C4-2B (cell line): ENCODE results near the gene SAMM50.

ENCODE experiments used
- CTCF ChIP-seq: fragments of 450-650 bp; conservative IDR thresholded peaks from 2 replicates; pipeline ENCODE4 v1.5.1; 2017; ENCODE audit warnings: mild to moderate bottlenecking
- ZFX ChIP-seq: fragments of 450-650 bp; IDR thresholded peaks from 2 replicates; pipeline ENCODE4 v1.6.1; 2017

DNA sequence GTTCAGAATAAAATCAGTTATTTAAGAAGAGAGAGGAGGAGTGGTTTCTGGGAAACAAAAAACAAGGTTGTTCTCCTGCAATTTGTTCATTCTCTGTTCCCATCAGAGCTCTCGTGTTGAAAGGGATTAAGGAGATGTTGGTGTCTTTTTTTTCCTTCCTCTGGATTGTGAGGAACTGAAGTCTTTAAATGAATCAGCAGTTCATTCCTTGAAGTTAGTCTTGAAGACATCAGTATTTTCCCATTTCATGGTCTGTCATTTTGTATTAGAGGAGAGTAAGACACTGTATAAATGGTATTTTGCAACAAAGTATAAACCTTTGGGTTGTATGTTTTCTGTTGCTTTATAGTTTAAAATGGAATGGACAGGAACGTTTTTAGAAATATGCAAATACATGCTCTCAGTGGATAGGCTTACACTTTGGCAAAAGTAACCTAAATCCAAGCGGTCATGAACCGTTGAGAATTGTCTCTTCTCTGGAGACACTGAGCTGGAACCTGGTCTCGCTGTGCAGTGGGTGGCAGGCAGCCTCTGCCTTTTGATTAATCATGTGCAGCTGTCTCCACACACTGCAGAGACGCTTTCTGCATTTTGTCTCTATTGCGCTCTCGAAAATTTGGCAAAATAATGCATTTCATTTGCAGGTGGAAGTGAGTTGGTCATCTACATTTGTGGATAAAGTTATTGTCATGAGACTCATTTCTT lies 33.0 kb downstream of the SAMM50 start:
- no peak for TF ChIP-seq CTCF
- no peak for TF ChIP-seq ZFX
